ENCODE results near the gene IFI44. TPM values are rescaled to one million over a fixed set of nuclear protein-coding genes. Genes with fewer than 3 reads are reported as not detected.

The IFI44 gene
- total RNA-seq, 1 donor from 2014 or later: 17.7 TPM

DNA sequence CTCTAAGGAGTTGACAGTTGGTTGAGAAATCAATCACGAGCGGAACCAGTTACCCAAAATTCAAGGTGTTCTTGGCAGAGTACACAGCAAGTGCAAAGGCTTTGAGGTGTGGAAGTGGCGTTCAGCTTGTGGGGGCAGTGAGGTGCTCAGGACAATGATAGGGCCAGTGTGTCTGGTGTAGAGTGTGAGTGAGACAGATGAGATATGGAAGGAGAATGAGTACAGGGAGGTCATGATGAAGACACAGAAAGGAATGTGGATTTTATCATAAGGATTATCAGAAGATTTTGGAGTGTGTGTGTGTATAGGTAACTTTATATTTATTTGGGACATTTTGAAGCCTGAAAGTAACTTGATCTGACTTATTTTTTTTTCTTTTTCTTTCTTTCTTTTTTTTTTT, 40.9 kb downstream of the IFI44 start:
- TF ChIP-seq, protein P1, sequence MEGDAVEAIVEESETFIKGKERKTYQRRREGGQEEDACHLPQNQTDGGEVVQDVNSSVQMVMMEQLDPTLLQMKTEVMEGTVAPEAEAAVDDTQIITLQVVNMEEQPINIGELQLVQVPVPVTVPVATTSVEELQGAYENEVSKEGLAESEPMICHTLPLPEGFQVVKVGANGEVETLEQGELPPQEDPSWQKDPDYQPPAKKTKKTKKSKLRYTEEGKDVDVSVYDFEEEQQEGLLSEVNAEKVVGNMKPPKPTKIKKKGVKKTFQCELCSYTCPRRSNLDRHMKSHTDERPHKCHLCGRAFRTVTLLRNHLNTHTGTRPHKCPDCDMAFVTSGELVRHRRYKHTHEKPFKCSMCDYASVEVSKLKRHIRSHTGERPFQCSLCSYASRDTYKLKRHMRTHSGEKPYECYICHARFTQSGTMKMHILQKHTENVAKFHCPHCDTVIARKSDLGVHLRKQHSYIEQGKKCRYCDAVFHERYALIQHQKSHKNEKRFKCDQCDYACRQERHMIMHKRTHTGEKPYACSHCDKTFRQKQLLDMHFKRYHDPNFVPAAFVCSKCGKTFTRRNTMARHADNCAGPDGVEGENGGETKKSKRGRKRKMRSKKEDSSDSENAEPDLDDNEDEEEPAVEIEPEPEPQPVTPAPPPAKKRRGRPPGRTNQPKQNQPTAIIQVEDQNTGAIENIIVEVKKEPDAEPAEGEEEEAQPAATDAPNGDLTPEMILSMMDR (IDR thresholded peaks at IDR 0.05): no peak
- TF ChIP-seq POLR2AphosphoS5 (IDR thresholded peaks at IDR 0.05; ENCODE audit: insufficient read depth in 1 of 2, low read depth in 1 of 2): no peak
- no peak for TF ChIP-seq POLR2A (IDR thresholded peaks at IDR 0.05)
- Histone ChIP-seq H3K27ac (no peak overlapping the region), H3K36me3 (no peaks in the 10 kb centered on the region), H3K4me3 (no peak overlapping the region), H3K9me3 (no peaks in the 10 kb centered on the region), H3K27me3 (no peaks in the 10 kb centered on the region), H3K4me1 (no peaks in the 10 kb centered on the region)
- intact Hi-C loops (cut with DNase I): no loop called here
- no peak for DNase-seq (ENCODE audit: extremely low spot score in 2 of 2)

DNA sequence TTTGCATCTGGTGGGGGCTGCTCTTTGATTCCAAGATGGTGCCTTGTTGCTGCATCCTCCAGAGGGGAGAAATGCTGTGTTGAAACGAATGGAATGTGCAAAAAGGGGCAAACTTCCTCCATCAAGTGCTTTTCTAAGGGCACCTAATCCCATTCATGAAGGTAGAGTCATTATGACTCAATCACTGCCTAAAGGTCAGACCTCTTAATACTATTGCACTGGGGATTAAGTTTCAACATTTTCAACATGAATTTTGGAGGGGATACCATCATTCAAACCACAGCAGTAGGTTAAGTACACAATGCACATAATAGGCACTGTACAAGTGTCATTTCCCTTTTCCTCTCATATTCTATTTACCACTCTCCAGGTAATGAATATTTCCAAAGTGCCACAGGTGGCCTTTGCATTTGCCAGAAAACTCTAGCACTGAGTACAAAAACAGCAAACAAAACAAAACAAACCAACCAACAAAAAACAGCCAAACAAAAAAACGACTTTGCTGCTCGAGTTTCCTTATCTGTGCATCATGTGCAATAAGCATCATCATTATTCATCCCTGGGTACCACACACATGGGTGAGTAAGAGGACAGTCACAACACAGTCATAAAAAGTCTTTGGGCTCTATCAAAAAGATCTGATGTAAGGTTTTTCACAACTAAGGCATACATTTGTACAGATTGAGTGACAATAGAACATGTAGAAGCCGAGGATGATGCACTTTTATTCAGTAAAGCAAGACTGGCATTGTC, 42.5 kb downstream of the IFI44 start:
- H3K27me3 ChIP-seq: no peaks in the 10 kb centered on the region

DNA sequence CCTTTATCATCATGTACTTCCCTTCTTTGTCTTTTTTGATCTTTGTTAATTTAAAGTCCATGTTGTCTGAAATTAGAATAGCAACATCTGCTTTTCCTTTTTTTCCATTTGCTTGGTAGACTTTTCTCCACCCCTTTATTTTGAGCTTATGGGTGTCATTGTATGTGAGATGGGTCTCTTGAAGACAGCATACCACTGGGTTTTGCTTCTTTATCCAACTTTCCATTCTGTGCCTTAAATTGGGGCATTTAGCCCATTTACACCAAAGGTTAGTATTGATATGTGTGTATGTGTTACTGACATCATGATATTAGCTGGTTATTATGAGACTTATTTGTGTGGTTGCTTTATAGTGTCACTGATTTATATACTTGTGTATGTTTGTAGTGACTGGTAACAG, 50.2 kb downstream of the IFI44 start:
- Histone ChIP-seq H3K36me3 (no peaks in the 10 kb centered on the region), H3K4me3 (no peak overlapping the region), H3K4me1 (no peaks in the 10 kb centered on the region), H3K27me3 (no peaks in the 10 kb centered on the region), H3K9me3 (no peaks in the 10 kb centered on the region), H3K27ac (no peak overlapping the region)
- TF ChIP-seq POLR2A (IDR thresholded peaks at IDR 0.05) (no peak), POLR2AphosphoS5 (IDR thresholded peaks at IDR 0.05; ENCODE audit: insufficient read depth in 1 of 2, low read depth in 1 of 2) (no peak)
- TF ChIP-seq, protein P1 (IDR thresholded peaks at IDR 0.05): no peak
- no peak for DNase-seq (ENCODE audit: extremely low spot score in 2 of 2)
- intact Hi-C loops (cut with DNase I): no loop called here

More for the DNA sequence above, 42.5 kb downstream of the IFI44 start:
- intact Hi-C loops (cut with DNase I): no loop called here
- Histone ChIP-seq H3K27ac (no peak overlapping the region), H3K9me3 (no peaks in the 10 kb centered on the region), H3K36me3 (no peaks in the 10 kb centered on the region), H3K4me3 (no peak overlapping the region), H3K4me1 (no peaks in the 10 kb centered on the region)
- no peak for TF ChIP-seq POLR2AphosphoS5 (IDR thresholded peaks at IDR 0.05; ENCODE audit: insufficient read depth in 1 of 2, low read depth in 1 of 2)
- TF ChIP-seq, protein P1 (IDR thresholded peaks at IDR 0.05): no peak
- no peak for TF ChIP-seq POLR2A (IDR thresholded peaks at IDR 0.05)
- no peak for DNase-seq (ENCODE audit: extremely low spot score in 2 of 2)

- DNase-seq (ENCODE audit: extremely low spot score in 2 of 2): no peak
- intact Hi-C loops (cut with DNase I): no loop called here
- no peaks in the 10 kb centered on the region for H3K27me3 ChIP-seq
- no peaks in the 10 kb centered on the region for H3K36me3 ChIP-seq
- TF ChIP-seq POLR2AphosphoS5 (IDR thresholded peaks at IDR 0.05; ENCODE audit: insufficient read depth in 1 of 2, low read depth in 1 of 2) (no peak), POLR2A (IDR thresholded peaks at IDR 0.05) (no peak)
- TF ChIP-seq, protein P1 (IDR thresholded peaks at IDR 0.05): no peak
- no peaks in the 10 kb centered on the region for H3K4me1 ChIP-seq
- no peaks in the 10 kb centered on the region for H3K9me3 ChIP-seq
- H3K27ac ChIP-seq: no peak overlapping the region
- no peak overlapping the region for H3K4me3 ChIP-seq
These were observed 52.8 kb downstream of the IFI44 start for GRCh38 chr1:78702426-78702825.

GRCh38 chr1:78703806-78704205, 54.2 kb downstream of the IFI44 start:
- no peak for DNase-seq (ENCODE audit: extremely low spot score in 2 of 2)
- Histone ChIP-seq H3K27me3 (no peaks in the 10 kb centered on the region), H3K9me3 (no peaks in the 10 kb centered on the region), H3K4me1 (no peaks in the 10 kb centered on the region), H3K4me3 (no peak overlapping the region), H3K36me3 (no peaks in the 10 kb centered on the region), H3K27ac (no peak overlapping the region)
- TF ChIP-seq, protein P1 (IDR thresholded peaks at IDR 0.05): no peak
- TF ChIP-seq POLR2A (IDR thresholded peaks at IDR 0.05) (no peak), POLR2AphosphoS5 (IDR thresholded peaks at IDR 0.05; ENCODE audit: insufficient read depth in 1 of 2, low read depth in 1 of 2) (no peak)
- intact Hi-C loops (cut with DNase I): no loop called here

All from vagina (tissue), 2 donors.